Nephron (organoid): ENCODE data around the gene KIFC3.
"Not testable (repeated sequence)": the region's sequence is repeated elsewhere in the genome, so short reads cannot be mapped to it uniquely, and the experiment has no call there.

Experiments used
- H3K27ac Mint-ChIP-seq, 3 experiments: 2 replicates each; pipeline ENCODE4 v1.8.0; 2020; ENCODE audit warnings: mixed read lengths in 3 of 3, mild to moderate bottlenecking in 2 of 3, moderate library complexity in 1 of 3
- H3K27me3 Mint-ChIP-seq: 2 replicates; pipeline ENCODE4 v1.8.0; 2021; ENCODE audit warnings: low read depth, mild to moderate bottlenecking, moderate library complexity, mixed read lengths
- H3K36me3 Mint-ChIP-seq: 2 replicates; pipeline ENCODE4 v1.8.0; 2020; ENCODE audit warnings: low read depth, mixed read lengths
- H3K4me1 Mint-ChIP-seq: 2 replicates; pipeline ENCODE4 v1.8.0; 2020; ENCODE audit warnings: mixed read lengths
- H3K4me3 Mint-ChIP-seq, 3 experiments: 2 replicates each; pipeline ENCODE4 v1.8.0; 2020; ENCODE audit warnings: mild to moderate bottlenecking in 3 of 3, mixed read lengths in 3 of 3, moderate library complexity in 2 of 3
- H3K9me3 Mint-ChIP-seq: 2 replicates; pipeline ENCODE4 v1.8.0; 2020; ENCODE audit warnings: mixed read lengths
- CTCF ChIP-seq, 3 experiments: fragments of 200-600 bp; sonication (generic); IDR thresholded peaks; one replicate each; pipeline ENCODE4 v1.5.0; 2021; ENCODE audit warnings: antibody characterized with exemption in 3 of 3; ENCODE audit not compliant: unreplicated experiment in 3 of 3

KIFC3 gene

GRCh38 chr16:57747496-57747895 is 54.8 kb downstream of the KIFC3 start:
- H3K36me3 Mint-ChIP-seq: peaks cover 18% of the 10 kb centered on the region
- no peak overlapping the region for H3K27ac Mint-ChIP-seq
- H3K4me1 Mint-ChIP-seq: peaks cover 39% of the 10 kb centered on the region
- TF ChIP-seq CTCF (IDR thresholded peaks at IDR 0.05; ENCODE audit: unreplicated experiment in 3 of 3): no peak
- no peak overlapping the region for H3K4me3 Mint-ChIP-seq
- no peaks in the 10 kb centered on the region for H3K27me3 Mint-ChIP-seq
- no peaks in the 10 kb centered on the region for H3K9me3 Mint-ChIP-seq

- Mint-ChIP-seq H3K9me3 (no peaks in the 10 kb centered on the region), H3K36me3 (peaks cover 18% of the 10 kb centered on the region), H3K27me3 (no peaks in the 10 kb centered on the region), H3K4me3 (no peak overlapping the region), H3K27ac (no peak overlapping the region), H3K4me1 (peaks cover 43% of the 10 kb centered on the region)
- TF ChIP-seq CTCF (IDR thresholded peaks at IDR 0.05; ENCODE audit: unreplicated experiment in 3 of 3): no peak
Measured at GRCh38 chr16:57747091-57747490, 55.2 kb downstream of the KIFC3 start.

- H3K4me3 Mint-ChIP-seq, H3K9me3 Mint-ChIP-seq, H3K27me3 Mint-ChIP-seq: not testable (repeated sequence)
- peaks cover 49% of the 10 kb centered on the region for H3K4me1 Mint-ChIP-seq
- H3K36me3 Mint-ChIP-seq: peaks cover 18% of the 10 kb centered on the region
- H3K27ac Mint-ChIP-seq: peak overlapping the region in 1 of 3 experiments; percentile 67
Measured at GRCh38 chr16:57746316-57746715, 56.0 kb downstream of the KIFC3 start.

- H3K36me3 Mint-ChIP-seq: peaks cover 18% of the 10 kb centered on the region
- no peak for TF ChIP-seq CTCF (IDR thresholded peaks at IDR 0.05; ENCODE audit: unreplicated experiment in 3 of 3)
- no peaks in the 10 kb centered on the region for H3K27me3 Mint-ChIP-seq
- H3K4me1 Mint-ChIP-seq: peaks cover 49% of the 10 kb centered on the region
- H3K27ac Mint-ChIP-seq: peak overlapping the region in 1 of 3 experiments; percentile 67
- no peaks in the 10 kb centered on the region for H3K9me3 Mint-ChIP-seq
- no peak overlapping the region for H3K4me3 Mint-ChIP-seq
Measured at GRCh38 chr16:57745768-57746167, 56.5 kb downstream of the KIFC3 start.

GRCh38 chr16:57744642-57744903 is 57.7 kb downstream of the KIFC3 start:
- Mint-ChIP-seq H3K27me3 (no peaks in the 10 kb centered on the region), H3K4me1 (peaks cover 47% of the 10 kb centered on the region), H3K4me3 (no peak overlapping the region), H3K9me3 (no peaks in the 10 kb centered on the region), H3K36me3 (peaks cover 18% of the 10 kb centered on the region), H3K27ac (no peak overlapping the region)
- no peak for TF ChIP-seq CTCF (IDR thresholded peaks at IDR 0.05; ENCODE audit: unreplicated experiment in 3 of 3)

GRCh38 chr16:57743886-57744641 is 58.2 kb downstream of the KIFC3 start:
- peaks cover 47% of the 10 kb centered on the region for H3K4me1 Mint-ChIP-seq
- peak overlapping the region in 1 of 3 experiments; percentile 72 for H3K27ac Mint-ChIP-seq
- no peaks in the 10 kb centered on the region for H3K9me3 Mint-ChIP-seq
- H3K4me3 Mint-ChIP-seq: peak overlapping the region in 1 of 3 experiments; percentile 15
- TF ChIP-seq CTCF (IDR thresholded peaks at IDR 0.05; ENCODE audit: unreplicated experiment in 3 of 3): no peak
- peaks cover 18% of the 10 kb centered on the region for H3K36me3 Mint-ChIP-seq
- no peaks in the 10 kb centered on the region for H3K27me3 Mint-ChIP-seq
